GM18519 (cell line): ENCODE data around the gene SHISA8.

ENCODE experiments used
- ATAC-seq: cut with Tn5 transposase; IDR thresholded peaks from one replicate; pipeline ENCODE4 v1.9.1; 2021; ENCODE audit warnings: mild to moderate bottlenecking, moderate library complexity; ENCODE audit not compliant: unreplicated experiment, low FRiP score

Gene SHISA8

GRCh38 chr22:41862530-41863266, 52.2 kb downstream of the SHISA8 start:
- ATAC-seq, result no peak

- ATAC-seq, result no peak
Measured at GRCh38 chr22:41862160-41862529, 52.7 kb downstream of the SHISA8 start.
